Activated gamma-delta T cell treated with Interleukin-2 at 50 U/mL for 16 hours (primary cell): Measurements from ENCODE around the gene HYDIN.
A peak's percentile ranks its signal among the peaks of the same experiment; 100 is the strongest.

Experiments used
- DNase-seq: peaks from one replicate; pipeline ENCODE4 v3.0.0-alpha.2; 2020

The HYDIN gene

GRCh38 chr16:70781800-70782199 lies 448.7 kb downstream of the HYDIN start:
- DNase-seq = no peak

- DNase-seq = no peak
Observed at GRCh38 chr16:70780546-70780945, 450.0 kb downstream of the HYDIN start.

DNA sequence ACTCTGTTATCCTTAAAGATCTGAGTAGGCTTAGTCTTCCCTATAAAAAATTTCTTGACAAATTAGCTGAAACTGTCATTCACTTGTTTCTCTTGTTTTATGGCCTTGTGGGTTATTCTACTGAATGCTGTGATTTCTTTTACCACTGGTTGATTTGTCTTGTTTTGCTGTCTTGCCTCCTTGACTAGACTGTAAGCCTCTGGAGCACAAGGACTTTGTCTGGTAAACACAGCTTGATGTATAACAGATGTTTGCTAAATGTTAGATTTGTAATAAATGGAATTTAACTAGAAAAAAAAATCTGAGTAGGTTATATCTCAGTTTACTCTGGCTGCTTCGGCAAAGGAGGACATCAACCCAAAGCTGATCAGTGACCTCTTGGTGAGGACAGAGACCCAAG lies 451.2 kb downstream of the HYDIN start:
- no peak for DNase-seq

- no peak for DNase-seq
Observed at GRCh38 chr16:70778901-70779309, 451.6 kb downstream of the HYDIN start.

DNA sequence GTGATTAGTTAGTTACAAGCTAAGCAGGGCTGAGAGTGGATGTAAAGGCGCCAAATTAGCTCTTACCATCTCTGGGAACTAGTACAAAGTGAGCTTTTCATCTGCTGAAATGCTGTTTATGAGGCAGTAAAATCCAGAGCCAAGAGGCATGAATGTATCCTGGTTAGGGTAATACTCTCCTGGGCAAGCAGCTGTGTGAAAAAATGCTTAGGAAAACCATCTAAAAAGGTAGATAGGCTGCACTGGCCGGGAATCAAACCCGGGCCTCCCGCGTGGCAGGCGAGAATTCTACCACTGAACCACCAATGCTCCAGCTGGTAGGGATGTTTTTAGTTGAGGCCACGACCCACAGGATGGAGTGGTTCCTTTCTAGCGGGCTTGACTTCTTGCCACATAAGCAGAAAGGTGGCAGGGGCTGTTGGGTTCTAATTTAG lies 452.5 kb downstream of the HYDIN start:
- DNase-seq = no peak

- no peak for DNase-seq
Observed at GRCh38 chr16:70777496-70777895, 453.0 kb downstream of the HYDIN start.

- DNase-seq = no peak
Observed at GRCh38 chr16:70775399-70775798, 455.1 kb downstream of the HYDIN start.

- DNase-seq = no peak
Observed at GRCh38 chr16:70774261-70774660, 456.3 kb downstream of the HYDIN start.

DNA sequence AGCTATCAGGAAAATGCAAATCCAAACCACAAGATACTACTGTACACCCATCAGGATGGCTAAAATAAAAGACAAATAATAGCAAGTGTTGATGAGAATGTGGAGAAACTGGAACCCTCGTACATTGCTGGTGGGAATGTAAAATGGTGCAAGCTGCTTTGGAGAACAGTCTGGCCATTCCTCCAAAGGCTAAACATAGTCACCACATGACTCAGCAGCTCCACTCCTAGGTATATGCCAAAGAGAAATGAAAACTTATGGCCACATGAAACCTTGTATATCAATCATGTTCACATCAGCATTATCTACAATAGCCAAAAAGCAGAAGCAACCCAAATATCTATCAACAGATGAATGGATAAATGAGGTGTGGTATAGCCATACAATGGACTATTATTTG lies 458.0 kb downstream of the HYDIN start:
- DNase-seq = no peak

DNA sequence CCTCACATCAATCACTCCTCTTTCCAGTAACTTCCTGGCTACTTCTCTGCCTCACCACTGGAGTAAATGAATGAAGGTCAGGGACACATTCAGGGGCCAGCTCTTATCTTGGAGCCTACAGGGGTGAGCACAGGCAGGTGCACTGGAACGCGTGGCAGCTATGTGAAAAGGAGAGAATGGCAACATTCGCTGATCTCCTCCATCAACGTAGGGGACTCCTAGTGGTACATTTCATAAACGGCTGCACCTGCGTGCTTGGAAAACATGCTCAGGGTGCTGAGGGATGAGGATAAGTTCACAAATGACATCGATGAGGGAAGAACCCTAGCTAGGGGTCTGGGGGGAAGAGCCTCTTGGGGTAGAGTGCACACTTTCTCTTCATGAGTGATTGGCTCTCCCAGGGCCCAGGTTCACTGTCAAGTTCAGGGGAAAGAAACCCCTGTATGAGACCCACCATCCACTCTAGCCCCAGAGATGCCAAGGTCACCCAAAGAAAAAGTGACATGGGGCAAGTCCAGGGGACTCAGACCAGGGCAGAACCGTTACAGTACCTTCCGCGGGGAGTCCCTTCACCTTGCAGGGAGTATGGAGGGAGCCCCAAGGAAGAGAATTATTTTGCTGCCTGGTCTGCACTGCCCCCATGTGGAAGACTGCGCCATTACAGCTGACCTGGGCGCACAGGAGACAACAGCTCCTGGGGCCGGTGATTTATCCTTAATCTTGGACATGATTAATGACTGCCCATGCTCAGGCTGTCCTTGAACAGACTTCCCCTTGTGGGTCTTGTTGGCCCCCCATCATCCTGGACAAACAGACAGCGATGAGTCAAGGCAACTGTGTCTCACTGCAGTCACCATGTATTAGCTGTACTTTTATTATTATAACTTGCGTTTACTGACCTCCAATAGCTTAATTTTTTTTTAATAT lies 459.6 kb downstream of the HYDIN start:
- peak; percentile 29 for DNase-seq

DNA sequence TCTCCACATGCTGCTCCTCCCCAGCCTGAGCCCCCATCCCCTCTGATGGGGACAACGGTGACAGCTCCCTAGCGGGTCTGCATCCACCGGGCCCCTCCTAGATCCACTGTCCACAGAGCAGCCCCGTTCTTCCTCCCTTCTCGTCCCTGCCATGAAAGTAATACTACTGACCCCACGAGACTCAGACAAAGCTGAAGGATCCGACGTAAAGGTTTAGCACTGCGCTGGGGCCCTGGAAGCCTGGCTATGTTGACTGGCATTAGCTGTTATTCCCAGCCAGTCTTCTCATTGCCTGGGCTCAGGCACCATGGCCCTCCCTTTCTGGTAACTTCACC lies 460.3 kb downstream of the HYDIN start:
- DNase-seq = no peak

- no peak for DNase-seq
Observed at GRCh38 chr16:70769761-70770160, 460.8 kb downstream of the HYDIN start.

DNA sequence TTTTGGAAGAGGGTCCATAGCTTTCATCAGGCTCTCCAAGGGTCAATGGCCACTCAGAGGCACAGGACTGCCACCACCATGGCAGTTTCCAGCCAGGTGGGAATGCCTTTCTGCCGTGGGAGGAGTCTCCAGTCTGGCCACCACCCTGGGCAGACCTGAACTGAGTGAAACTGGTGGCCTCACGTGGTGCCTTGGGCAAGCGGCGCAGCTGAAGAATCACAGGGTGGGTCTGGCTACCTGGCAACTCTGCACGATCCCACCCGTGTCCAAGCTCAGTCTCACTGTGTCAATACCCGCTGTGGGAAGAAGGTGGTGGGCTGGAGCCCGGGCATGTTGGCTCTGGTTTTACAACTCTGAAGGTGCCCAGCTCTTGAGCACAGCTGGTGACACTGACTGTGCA lies 461.4 kb downstream of the HYDIN start:
- DNase-seq = no peak

DNA sequence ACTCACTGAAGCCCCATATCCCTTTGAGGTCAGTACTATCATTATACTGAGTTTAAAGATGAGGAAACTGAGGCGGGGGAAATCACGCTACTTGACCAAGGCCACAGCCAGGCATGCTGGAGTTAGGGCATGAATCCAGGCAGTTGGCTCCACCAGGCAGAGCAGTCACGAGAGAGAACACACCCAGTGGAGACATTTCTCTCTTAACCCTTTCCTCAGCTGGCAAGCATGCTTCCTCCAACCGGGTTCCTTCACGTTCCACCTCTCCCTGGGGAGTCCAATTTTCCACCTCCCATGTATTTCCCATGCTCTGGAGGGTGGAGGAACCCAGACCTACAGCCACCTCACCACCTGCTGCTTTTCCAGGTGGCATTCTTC lies 462.3 kb downstream of the HYDIN start:
- DNase-seq = no peak

- DNase-seq = no peak
Observed at GRCh38 chr16:70767377-70768202, 462.9 kb downstream of the HYDIN start.

DNA sequence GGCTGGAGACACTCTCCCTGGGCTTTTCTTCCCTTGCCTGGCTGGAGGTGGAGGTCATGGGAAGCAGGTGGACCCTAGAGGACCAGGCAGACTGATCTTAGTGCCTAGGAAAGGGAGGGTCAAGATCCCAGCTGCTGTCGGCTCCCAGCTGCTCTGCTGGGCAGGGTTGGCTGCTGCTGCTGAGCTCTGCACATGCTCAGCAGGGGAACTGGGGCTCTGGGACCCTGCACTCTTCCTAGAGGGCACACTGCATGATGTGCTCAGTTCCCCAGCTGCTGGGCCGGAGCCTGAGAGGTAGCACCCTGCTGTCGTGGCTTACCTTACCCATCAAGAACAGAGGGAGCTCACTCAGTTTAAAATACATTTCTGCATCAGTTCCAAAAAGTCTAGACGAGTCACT lies 463.9 kb downstream of the HYDIN start:
- no peak for DNase-seq

- DNase-seq = no peak
Observed at GRCh38 chr16:70766176-70766575, 464.3 kb downstream of the HYDIN start.

DNA sequence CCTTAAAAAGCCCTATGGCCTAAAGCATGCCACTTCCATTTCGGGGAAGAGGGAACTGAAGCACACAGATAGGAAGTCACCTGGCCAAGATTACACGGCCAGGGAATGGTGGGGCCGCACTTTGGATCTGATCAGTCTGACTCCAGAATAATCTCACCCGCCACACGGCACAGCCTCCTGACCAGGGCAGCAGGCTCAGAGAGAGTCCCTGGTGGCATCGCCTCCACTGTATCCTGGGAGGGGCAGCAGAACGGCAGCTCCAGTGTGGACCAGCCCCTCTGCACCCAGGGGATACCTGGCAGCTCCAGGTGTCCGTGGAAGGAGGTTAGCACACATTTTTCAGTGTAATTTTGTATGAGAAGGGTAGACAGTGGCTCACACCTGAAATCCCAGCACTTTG lies 465.0 kb downstream of the HYDIN start:
- no peak for DNase-seq

DNA sequence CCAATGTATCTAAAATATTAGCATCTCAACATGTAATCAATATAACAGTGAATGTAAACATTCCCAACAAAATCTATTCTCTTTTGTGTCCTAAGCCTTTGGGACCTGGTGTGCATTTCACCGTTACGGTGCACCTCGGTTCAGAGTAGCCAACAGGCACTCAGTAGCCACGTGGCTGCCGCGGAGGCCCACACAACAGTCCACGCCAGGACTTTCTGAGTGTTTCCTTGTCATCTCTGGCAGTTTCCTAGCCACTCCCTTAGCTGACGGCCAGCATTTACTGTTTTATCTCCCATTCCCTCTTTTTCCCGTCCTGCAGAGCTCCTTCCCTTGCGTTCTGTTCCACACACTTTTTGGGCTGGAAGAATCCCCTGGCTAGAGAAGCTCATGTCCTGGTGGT lies 465.9 kb downstream of the HYDIN start:
- DNase-seq = no peak

DNA sequence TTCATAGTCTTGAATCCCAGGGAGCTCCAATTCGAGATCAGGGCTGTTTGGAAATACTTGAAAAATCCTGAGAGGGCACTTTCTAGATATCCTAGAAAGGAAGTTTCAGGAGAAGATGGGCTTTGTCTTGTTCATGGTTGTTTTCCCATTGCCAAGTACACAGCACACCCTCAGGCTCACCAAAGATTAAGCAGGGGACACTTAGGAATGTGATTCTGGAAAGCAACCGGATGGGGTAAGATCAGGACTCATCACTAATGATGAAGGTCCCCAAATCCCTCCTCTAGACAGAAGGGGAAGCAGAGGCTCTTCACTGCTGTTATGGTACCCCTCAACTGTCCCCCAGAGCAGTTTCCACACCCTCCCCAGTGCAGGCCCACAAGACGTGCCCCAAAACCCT lies 470.3 kb downstream of the HYDIN start:
- DNase-seq = no peak

GRCh38 chr16:70759666-70760065 lies 470.9 kb downstream of the HYDIN start:
- no peak for DNase-seq

- DNase-seq = no peak
Observed at GRCh38 chr16:70758786-70759185, 471.7 kb downstream of the HYDIN start.
